Gastroesophageal sphincter (tissue), 4 donors: Measurements from ENCODE around the gene NCAPD3. TPM values are rescaled to one million over a fixed set of nuclear protein-coding genes. Genes with fewer than 3 reads are reported as not detected.
"Not testable (repeated sequence)": the region's sequence is repeated elsewhere in the genome, so short reads cannot be mapped to it uniquely, and the experiment has no call there.

ENCODE experiments used
- ATAC-seq: fragments of 150-250 bp; one replicate; pipeline ENCODE4 v1.9.1; 2016; ENCODE audit warnings: mild to moderate bottlenecking, moderate library complexity
- H3K27ac ChIP-seq, 4 donors: fragments of 200-600 bp; sonication (generic) in 3 of 4; 1 replicate in 3 of 4; 2 replicates in 1 of 4; pipeline ENCODE4 v1.5.1; 2016 to 2019
- H3K27me3 ChIP-seq: fragments of 200-600 bp; sonication (generic); one replicate; pipeline ENCODE4 v1.5.1; 2019
- H3K36me3 ChIP-seq, 2 donors: fragments of 200-600 bp; sonication (generic); one replicate each; pipeline ENCODE4 v1.5.1; 2019; ENCODE audit warnings: control low read depth in 1 of 2
- H3K4me1 ChIP-seq, 3 donors: fragments of 200-600 bp; sonication (generic); 1 replicate in 2 of 3; 2 replicates in 1 of 3; pipeline ENCODE4 v1.5.1; 2016 to 2019; ENCODE audit warnings: control low read depth in 2 of 3
- H3K4me3 ChIP-seq, 2 donors: fragments of 200-600 bp; sonication (generic); one replicate each; pipeline ENCODE4 v1.5.1; 2019; ENCODE audit warnings: mild to moderate bottlenecking in 1 of 2, moderate library complexity in 1 of 2
- H3K9me3 ChIP-seq, 3 donors: fragments of 200-600 bp; sonication (generic); one replicate each; pipeline ENCODE4 v1.5.1; 2017 to 2019; ENCODE audit warnings: control low read depth in 2 of 3
- EP300 ChIP-seq: sonication (generic); formaldehyde crosslinking; IDR thresholded peaks from one replicate; pipeline ENCODE4 v1.6.1; 2017; ENCODE audit warnings: antibody characterized with exemption, mild to moderate bottlenecking
- POLR2A ChIP-seq, 2 donors: fragments of 450-650 bp; IDR thresholded peaks; one replicate each; pipeline ENCODE4 v1.6.1; 2017; ENCODE audit warnings: antibody characterized with exemption in 2 of 2, mild to moderate bottlenecking in 2 of 2, moderate library complexity in 1 of 2
- POLR2AphosphoS5 ChIP-seq: sonication (generic); formaldehyde crosslinking; IDR thresholded peaks from one replicate; pipeline ENCODE4 v1.6.1; 2017; ENCODE audit warnings: antibody characterized with exemption
- WGBS, 2 donors: methylation state at CpG; one replicate each; pipeline ENCODE4 v1.1.5; 2018; ENCODE audit warnings: low coverage in 1 of 2; 5-methylcytosine and 5-hydroxymethylcytosine counted together
- total RNA-seq, 4 donors: library from RNA; depleted of rRNA; stranded (reverse); fragments of >200 nt; gene quantifications; one replicate each; pipeline ENCODE4 v1.1.0, GENCODE V29; 2016
- TF ChIP-seq, protein P1 (sequence below), 4 experiments: fragments of 200-600 bp in 2 of 4; fragments of 450-650 bp in 2 of 4; sonication (generic) in 1 of 4; IDR thresholded peaks; one replicate each; pipeline ENCODE4 v1.5.1; 2017 to 2019; ENCODE audit warnings: antibody characterized with exemption in 4 of 4, mild to moderate bottlenecking in 2 of 4, moderate library complexity in 2 of 4

The NCAPD3 gene
- total RNA-seq, 4 donors from 2014 or later = 7.0 to 13.8 (median 11.4) TPM

GRCh38 chr11:134205729-134206128 is 18.0 kb downstream of the NCAPD3 start:
- Histone ChIP-seq H3K9me3 (no peaks in the 10 kb centered on the region), H3K4me1 (no peaks in the 10 kb centered on the region), H3K4me3 (no peak overlapping the region), H3K27ac (no peak overlapping the region), H3K36me3 (peaks cover 8 to 86% of the 10 kb centered on the region in 2 donors), H3K27me3 (no peaks in the 10 kb centered on the region)
- 86 to 90% methylated on average over 2 to 8 of the region's 9 CpGs for WGBS, 2 donors
- no peak for ATAC-seq
- TF ChIP-seq EP300 = no peak
- TF ChIP-seq POLR2A (IDR thresholded peaks at IDR 0.05) = no peak
- TF ChIP-seq, protein P1, sequence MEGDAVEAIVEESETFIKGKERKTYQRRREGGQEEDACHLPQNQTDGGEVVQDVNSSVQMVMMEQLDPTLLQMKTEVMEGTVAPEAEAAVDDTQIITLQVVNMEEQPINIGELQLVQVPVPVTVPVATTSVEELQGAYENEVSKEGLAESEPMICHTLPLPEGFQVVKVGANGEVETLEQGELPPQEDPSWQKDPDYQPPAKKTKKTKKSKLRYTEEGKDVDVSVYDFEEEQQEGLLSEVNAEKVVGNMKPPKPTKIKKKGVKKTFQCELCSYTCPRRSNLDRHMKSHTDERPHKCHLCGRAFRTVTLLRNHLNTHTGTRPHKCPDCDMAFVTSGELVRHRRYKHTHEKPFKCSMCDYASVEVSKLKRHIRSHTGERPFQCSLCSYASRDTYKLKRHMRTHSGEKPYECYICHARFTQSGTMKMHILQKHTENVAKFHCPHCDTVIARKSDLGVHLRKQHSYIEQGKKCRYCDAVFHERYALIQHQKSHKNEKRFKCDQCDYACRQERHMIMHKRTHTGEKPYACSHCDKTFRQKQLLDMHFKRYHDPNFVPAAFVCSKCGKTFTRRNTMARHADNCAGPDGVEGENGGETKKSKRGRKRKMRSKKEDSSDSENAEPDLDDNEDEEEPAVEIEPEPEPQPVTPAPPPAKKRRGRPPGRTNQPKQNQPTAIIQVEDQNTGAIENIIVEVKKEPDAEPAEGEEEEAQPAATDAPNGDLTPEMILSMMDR (IDR thresholded peaks at IDR 0.05) = no peak
- TF ChIP-seq POLR2AphosphoS5 = no peak

DNA sequence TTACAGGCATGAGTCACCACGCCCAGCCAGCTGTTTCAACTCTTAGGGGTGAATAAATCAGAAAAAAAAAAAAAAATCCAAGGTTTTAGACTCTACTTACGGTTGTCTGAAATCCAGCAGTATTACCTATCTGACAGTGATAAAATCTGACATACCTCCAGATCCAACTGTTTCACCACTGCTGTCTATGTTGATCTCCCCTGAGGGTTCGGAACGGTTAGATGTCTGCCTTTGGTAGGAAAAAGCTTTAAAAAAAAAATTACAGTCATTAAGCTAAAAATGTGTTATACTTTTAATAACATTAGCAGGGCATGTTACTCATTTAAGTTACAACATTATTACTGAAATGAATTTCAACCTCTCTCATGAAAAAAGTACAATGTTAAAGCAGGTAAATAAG is 21.1 kb downstream of the NCAPD3 start:
- no peak overlapping the region for H3K27ac ChIP-seq
- H3K36me3 ChIP-seq = peaks cover 8 to 72% of the 10 kb centered on the region in 2 donors
- H3K4me1 ChIP-seq = no peaks in the 10 kb centered on the region
- TF ChIP-seq POLR2A (IDR thresholded peaks at IDR 0.05) (no peak), POLR2AphosphoS5 (no peak), EP300 (no peak)
- TF ChIP-seq, protein P1 (IDR thresholded peaks at IDR 0.05) = no peak
- no peak overlapping the region for H3K4me3 ChIP-seq
- 82 to 90% methylated on average over 4 of the region's 4 CpGs for WGBS, 2 donors
- no peaks in the 10 kb centered on the region for H3K9me3 ChIP-seq
- H3K27me3 ChIP-seq = no peaks in the 10 kb centered on the region
- ATAC-seq = no peak

GRCh38 chr11:134200688-134201087 is 23.1 kb downstream of the NCAPD3 start:
- no peak for TF ChIP-seq POLR2AphosphoS5
- TF ChIP-seq, protein P1 (IDR thresholded peaks at IDR 0.05) = no peak
- no peak for TF ChIP-seq EP300
- TF ChIP-seq POLR2A (IDR thresholded peaks at IDR 0.05) = no peak
- Histone ChIP-seq H3K27ac (no peak overlapping the region), H3K36me3 (peaks cover 8 to 64% of the 10 kb centered on the region in 2 donors), H3K4me3 (no peak overlapping the region), H3K9me3 (no peaks in the 10 kb centered on the region), H3K27me3 (no peaks in the 10 kb centered on the region), H3K4me1 (no peaks in the 10 kb centered on the region)
- ATAC-seq = no peak
- 93 to 96% methylated on average over 5 to 6 of the region's 6 CpGs for WGBS, 2 donors

- Histone ChIP-seq H3K4me3 (no peak overlapping the region), H3K36me3 (peaks cover 8 to 59% of the 10 kb centered on the region in 2 donors), H3K4me1 (no peaks in the 10 kb centered on the region), H3K27me3 (no peaks in the 10 kb centered on the region), H3K27ac (no peak overlapping the region), H3K9me3 (no peaks in the 10 kb centered on the region)
- TF ChIP-seq EP300 (no peak), POLR2A (IDR thresholded peaks at IDR 0.05) (no peak), POLR2AphosphoS5 (no peak)
- TF ChIP-seq, protein P1 (IDR thresholded peaks at IDR 0.05) = no peak
- ATAC-seq = no peak
- WGBS, 2 donors = 90 to 93% methylated on average over 9 of the region's 9 CpGs
Observed at GRCh38 chr11:134199531-134199930, 24.2 kb downstream of the NCAPD3 start.

GRCh38 chr11:134196756-134197155 is 27.0 kb downstream of the NCAPD3 start:
- WGBS, 2 donors = 82 to 92% methylated on average over 4 of the region's 4 CpGs
- H3K36me3 ChIP-seq = peaks cover 0 to 59% of the 10 kb centered on the region in 2 donors
- no peak for TF ChIP-seq POLR2A (IDR thresholded peaks at IDR 0.05)
- TF ChIP-seq, protein P1 (IDR thresholded peaks at IDR 0.05) = no peak
- TF ChIP-seq EP300 = no peak
- no peak for TF ChIP-seq POLR2AphosphoS5

GRCh38 chr11:134188092-134188491 is 35.7 kb downstream of the NCAPD3 start:
- WGBS, 2 donors = 93 to 98% methylated on average over 3 to 8 of the region's 8 CpGs
- not testable (repeated sequence) for H3K4me1 ChIP-seq, ATAC-seq, H3K27me3 ChIP-seq, H3K9me3 ChIP-seq, H3K27ac ChIP-seq, H3K4me3 ChIP-seq
- H3K36me3 ChIP-seq = peaks cover 0 to 70% of the 10 kb centered on the region in 2 donors

More at GRCh38 chr11:134196756-134197155, 27.0 kb downstream of the NCAPD3 start:
- Histone ChIP-seq H3K9me3 (no peaks in the 10 kb centered on the region), H3K4me1 (no peaks in the 10 kb centered on the region), H3K4me3 (no peak overlapping the region), H3K27me3 (no peaks in the 10 kb centered on the region), H3K27ac (no peak overlapping the region)
- no peak for ATAC-seq
